Keratinocyte (primary cell): ENCODE results near the gene CATSPER4. TPM values are rescaled to one million over a fixed set of nuclear protein-coding genes. Genes with fewer than 3 reads are reported as not detected.

Source experiments
- DNase-seq: peaks from one replicate; pipeline ENCODE4 v3.0.0-alpha.2; 2011; ENCODE audit warnings: low read depth, missing footprints, low spot score
- FAIRE-seq: peaks from 2 replicates; lab custom pipeline; 2011; peaks lifted over from hg19 to GRCh38; lab: Jason Lieb, UNC
- H2AFZ ChIP-seq: 2 replicates; pipeline ENCODE4 v1.6.0; 2012; ENCODE audit warnings: low read length, control low read depth, inconsistent platforms; ENCODE audit not compliant: control insufficient read depth
- H3K27ac ChIP-seq: 2 replicates; pipeline ENCODE4 v1.5.1; 2011; ENCODE audit warnings: low read length; ENCODE audit not compliant: control insufficient read depth, insufficient read depth
- H3K27me3 ChIP-seq: 3 replicates; pipeline ENCODE4 v1.6.0; 2011; ENCODE audit warnings: low read length; ENCODE audit not compliant: control insufficient read depth, insufficient read depth; ENCODE audit errors: extremely low read depth
- H3K36me3 ChIP-seq, 2 experiments: 2 replicates in 1 of 2; 3 replicates in 1 of 2; pipeline ENCODE4 v1.5.1; 2011; ENCODE audit warnings: low read length in 2 of 2, mild to moderate bottlenecking in 1 of 2; ENCODE audit not compliant: control insufficient read depth in 2 of 2, insufficient read depth in 2 of 2; ENCODE audit errors: extremely low read depth in 1 of 2
- H3K4me1 ChIP-seq: 3 replicates; pipeline ENCODE4 v1.5.1; 2011; ENCODE audit warnings: low read length; ENCODE audit not compliant: control insufficient read depth, insufficient read depth; ENCODE audit errors: extremely low read depth
- H3K4me2 ChIP-seq: 3 replicates; pipeline ENCODE4 v1.6.0; 2011; ENCODE audit warnings: low read depth, low read length; ENCODE audit not compliant: control insufficient read depth, insufficient read depth; ENCODE audit errors: extremely low read depth
- H3K4me3 ChIP-seq, 3 experiments: fragments of 200-600 bp in 1 of 3; sonication (generic) in 1 of 3; 2 replicates in 2 of 3; 3 replicates in 1 of 3; pipeline ENCODE4 v1.5.1; 2011 to 2016; ENCODE audit warnings: low read length in 3 of 3, mild to moderate bottlenecking in 3 of 3, control low read depth in 2 of 3, inconsistent platforms in 1 of 3, low read depth in 1 of 3, mixed read lengths in 1 of 3, mixed run types in 1 of 3, moderate library complexity in 1 of 3; ENCODE audit not compliant: control insufficient read depth in 2 of 3, insufficient read depth in 2 of 3; ENCODE audit errors: extremely low read depth in 1 of 3
- H3K79me2 ChIP-seq: 2 replicates; pipeline ENCODE4 v1.6.0; 2012; ENCODE audit warnings: low read length; ENCODE audit not compliant: control insufficient read depth, insufficient read depth
- H3K9ac ChIP-seq: 3 replicates; pipeline ENCODE4 v1.6.0; 2011; ENCODE audit warnings: low read length; ENCODE audit not compliant: control insufficient read depth, insufficient read depth; ENCODE audit errors: extremely low read depth
- H3K9me1 ChIP-seq: 3 replicates; pipeline ENCODE4 v1.6.0; 2011; ENCODE audit warnings: low read length; ENCODE audit not compliant: control insufficient read depth, insufficient read depth; ENCODE audit errors: extremely low read depth
- H3K9me3 ChIP-seq: 2 replicates; pipeline ENCODE4 v1.5.1; 2012; ENCODE audit warnings: low read depth, low read length; ENCODE audit not compliant: control insufficient read depth
- H4K20me1 ChIP-seq: 3 replicates; pipeline ENCODE4 v1.6.0; 2011; ENCODE audit warnings: low read length; ENCODE audit not compliant: control insufficient read depth, insufficient read depth; ENCODE audit errors: extremely low read depth
- EZH2 ChIP-seq: IDR thresholded peaks from one replicate; pipeline ENCODE4 v1.6.1; 2012; ENCODE audit warnings: inconsistent platforms, mild to moderate bottlenecking, low read length, moderate library complexity
- dilution Hi-C: fragments of 300-500 bp; cut with MboI; formaldehyde crosslinking; loops from one replicate; pipeline ENCODE4 v1.7.0; 2020; ENCODE audit warnings: low sequenced_read_pairs; ENCODE audit not compliant: extremely low pct_ligation_motif_present
- polyA plus RNA-seq, 5 experiments: library from polyadenylated mRNA; depleted of rRNA in 3 of 5; stranded (reverse) in 3 of 5; stranded (forward) in 1 of 5; unstranded in 1 of 5; fragments of >200 nt; gene quantifications; 1 replicate in 1 of 5; 2 replicates in 3 of 5; 3 replicates in 1 of 5; pipeline versions ENCODE4 v1.2.1 to v1.2.3, GENCODE V29; 2011 to 2012; ENCODE audit warnings: missing spikeins in 2 of 5, low read depth in 1 of 5, low replicate concordance in 1 of 5
- TF ChIP-seq, protein P1 (sequence below), 3 experiments: IDR thresholded peaks in 1 of 3; conservative IDR thresholded peaks in 1 of 3; optimal IDR thresholded peaks in 1 of 3; 2 replicates in 2 of 3; 3 replicates in 1 of 3; pipeline versions ENCODE3 to v1.5.1; 2011; ENCODE audit warnings: low read length in 3 of 3, mild to moderate bottlenecking in 3 of 3, moderate library complexity in 2 of 3, control low read depth in 1 of 3, inconsistent platforms in 1 of 3; ENCODE audit not compliant: insufficient read depth in 2 of 3; ENCODE audit errors: extremely low read depth in 1 of 3

The CATSPER4 gene
- polyA plus RNA-seq, 1 donor (not counting 4 experiments of a cell fraction or from before 2014, with no cell fraction given), result 0.04 TPM

DNA sequence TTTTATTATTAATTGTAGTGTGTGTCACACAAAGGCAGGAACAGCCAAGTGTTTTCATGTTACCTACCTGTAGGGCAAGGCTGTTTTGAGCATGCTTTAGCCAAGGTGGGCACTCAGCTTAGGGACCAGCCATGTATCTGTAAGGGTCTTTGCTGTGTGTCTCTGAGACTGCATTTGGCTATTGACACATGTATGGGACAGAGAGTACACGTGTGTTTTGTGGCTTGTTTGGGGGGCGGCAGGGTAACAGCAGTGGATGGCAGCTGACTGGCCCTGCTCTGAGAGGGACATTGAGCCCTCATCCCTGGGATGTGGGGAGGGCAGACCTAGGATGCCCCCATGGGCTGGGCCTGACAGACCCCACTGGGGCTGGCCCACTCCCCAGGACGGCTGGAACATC is 6.9 kb downstream of the CATSPER4 start:
- no peak overlapping the region for H3K27ac ChIP-seq
- no peak overlapping the region for H3K9ac ChIP-seq
- H3K36me3 ChIP-seq, result no peaks in the 10 kb centered on the region
- no peak for FAIRE-seq
- dilution Hi-C loops, result no loop called here
- H3K27me3 ChIP-seq, result no peaks in the 10 kb centered on the region
- no peaks in the 10 kb centered on the region for H3K79me2 ChIP-seq
- H2AFZ ChIP-seq, result no peak overlapping the region
- H4K20me1 ChIP-seq, result no peaks in the 10 kb centered on the region
- H3K4me3 ChIP-seq, result no peak overlapping the region
- H3K4me1 ChIP-seq, result peaks cover 10% of the 10 kb centered on the region
- H3K9me3 ChIP-seq, result no peaks in the 10 kb centered on the region
- no peak for TF ChIP-seq EZH2
- TF ChIP-seq, protein P1, sequence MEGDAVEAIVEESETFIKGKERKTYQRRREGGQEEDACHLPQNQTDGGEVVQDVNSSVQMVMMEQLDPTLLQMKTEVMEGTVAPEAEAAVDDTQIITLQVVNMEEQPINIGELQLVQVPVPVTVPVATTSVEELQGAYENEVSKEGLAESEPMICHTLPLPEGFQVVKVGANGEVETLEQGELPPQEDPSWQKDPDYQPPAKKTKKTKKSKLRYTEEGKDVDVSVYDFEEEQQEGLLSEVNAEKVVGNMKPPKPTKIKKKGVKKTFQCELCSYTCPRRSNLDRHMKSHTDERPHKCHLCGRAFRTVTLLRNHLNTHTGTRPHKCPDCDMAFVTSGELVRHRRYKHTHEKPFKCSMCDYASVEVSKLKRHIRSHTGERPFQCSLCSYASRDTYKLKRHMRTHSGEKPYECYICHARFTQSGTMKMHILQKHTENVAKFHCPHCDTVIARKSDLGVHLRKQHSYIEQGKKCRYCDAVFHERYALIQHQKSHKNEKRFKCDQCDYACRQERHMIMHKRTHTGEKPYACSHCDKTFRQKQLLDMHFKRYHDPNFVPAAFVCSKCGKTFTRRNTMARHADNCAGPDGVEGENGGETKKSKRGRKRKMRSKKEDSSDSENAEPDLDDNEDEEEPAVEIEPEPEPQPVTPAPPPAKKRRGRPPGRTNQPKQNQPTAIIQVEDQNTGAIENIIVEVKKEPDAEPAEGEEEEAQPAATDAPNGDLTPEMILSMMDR (optimal IDR thresholded peaks at IDR 0.05 in 1 of 3, IDR thresholded peaks at IDR 0.05 in 1 of 3, conservative IDR thresholded peaks at IDR 0.05 in 1 of 3; ENCODE audit: extremely low read depth in 1 of 3, insufficient read depth in 2 of 3, low read length in 3 of 3), result no peak
- DNase-seq, result no peak
- no peaks in the 10 kb centered on the region for H3K9me1 ChIP-seq
- H3K4me2 ChIP-seq, result no peak overlapping the region

GRCh38 chr1:26197813-26198212 is 7.4 kb downstream of the CATSPER4 start:
- Histone ChIP-seq H3K79me2 (no peaks in the 10 kb centered on the region), H3K36me3 (no peaks in the 10 kb centered on the region), H3K4me3 (no peak overlapping the region), H3K9me3 (no peaks in the 10 kb centered on the region), H3K4me1 (peaks cover 10% of the 10 kb centered on the region), H4K20me1 (no peaks in the 10 kb centered on the region), H3K4me2 (no peak overlapping the region), H3K27me3 (no peaks in the 10 kb centered on the region), H3K9me1 (no peaks in the 10 kb centered on the region), H3K9ac (no peak overlapping the region), H2AFZ (no peak overlapping the region), H3K27ac (no peak overlapping the region)
- dilution Hi-C loops, result no loop called here
- DNase-seq (no peak), FAIRE-seq (no peak)
- TF ChIP-seq EZH2, result no peak
- TF ChIP-seq, protein P1 (optimal IDR thresholded peaks at IDR 0.05 in 1 of 3, IDR thresholded peaks at IDR 0.05 in 1 of 3, conservative IDR thresholded peaks at IDR 0.05 in 1 of 3; ENCODE audit: extremely low read depth in 1 of 3, insufficient read depth in 2 of 3, low read length in 3 of 3), result no peak
